Keratinocyte (primary cell): Measurements from ENCODE around the gene WDR82. TPM values are rescaled to one million over a fixed set of nuclear protein-coding genes. Genes with fewer than 3 reads are reported as not detected.

Experiments
- DNase-seq: peaks from one replicate; pipeline ENCODE4 v3.0.0-alpha.2; 2011; ENCODE audit warnings: low read depth, missing footprints, low spot score
- FAIRE-seq: peaks from 2 replicates; lab custom pipeline; 2011; peaks lifted over from hg19 to GRCh38; lab: Jason Lieb, UNC
- H2AFZ ChIP-seq: 2 replicates; pipeline ENCODE4 v1.6.0; 2012; ENCODE audit warnings: low read length, control low read depth, inconsistent platforms; ENCODE audit not compliant: control insufficient read depth
- H3K27ac ChIP-seq: 2 replicates; pipeline ENCODE4 v1.5.1; 2011; ENCODE audit warnings: low read length; ENCODE audit not compliant: control insufficient read depth, insufficient read depth
- H3K27me3 ChIP-seq: 3 replicates; pipeline ENCODE4 v1.6.0; 2011; ENCODE audit warnings: low read length; ENCODE audit not compliant: control insufficient read depth, insufficient read depth; ENCODE audit errors: extremely low read depth
- H3K36me3 ChIP-seq, 2 experiments: 2 replicates in 1 of 2; 3 replicates in 1 of 2; pipeline ENCODE4 v1.5.1; 2011; ENCODE audit warnings: low read length in 2 of 2, mild to moderate bottlenecking in 1 of 2; ENCODE audit not compliant: control insufficient read depth in 2 of 2, insufficient read depth in 2 of 2; ENCODE audit errors: extremely low read depth in 1 of 2
- H3K4me1 ChIP-seq: 3 replicates; pipeline ENCODE4 v1.5.1; 2011; ENCODE audit warnings: low read length; ENCODE audit not compliant: control insufficient read depth, insufficient read depth; ENCODE audit errors: extremely low read depth
- H3K4me2 ChIP-seq: 3 replicates; pipeline ENCODE4 v1.6.0; 2011; ENCODE audit warnings: low read depth, low read length; ENCODE audit not compliant: control insufficient read depth, insufficient read depth; ENCODE audit errors: extremely low read depth
- H3K4me3 ChIP-seq, 3 experiments: fragments of 200-600 bp in 1 of 3; sonication (generic) in 1 of 3; 2 replicates in 2 of 3; 3 replicates in 1 of 3; pipeline ENCODE4 v1.5.1; 2011 to 2016; ENCODE audit warnings: low read length in 3 of 3, mild to moderate bottlenecking in 3 of 3, control low read depth in 2 of 3, inconsistent platforms in 1 of 3, low read depth in 1 of 3, mixed read lengths in 1 of 3, mixed run types in 1 of 3, moderate library complexity in 1 of 3; ENCODE audit not compliant: control insufficient read depth in 2 of 3, insufficient read depth in 2 of 3; ENCODE audit errors: extremely low read depth in 1 of 3
- H3K79me2 ChIP-seq: 2 replicates; pipeline ENCODE4 v1.6.0; 2012; ENCODE audit warnings: low read length; ENCODE audit not compliant: control insufficient read depth, insufficient read depth
- H3K9ac ChIP-seq: 3 replicates; pipeline ENCODE4 v1.6.0; 2011; ENCODE audit warnings: low read length; ENCODE audit not compliant: control insufficient read depth, insufficient read depth; ENCODE audit errors: extremely low read depth
- H3K9me1 ChIP-seq: 3 replicates; pipeline ENCODE4 v1.6.0; 2011; ENCODE audit warnings: low read length; ENCODE audit not compliant: control insufficient read depth, insufficient read depth; ENCODE audit errors: extremely low read depth
- H3K9me3 ChIP-seq: 2 replicates; pipeline ENCODE4 v1.5.1; 2012; ENCODE audit warnings: low read depth, low read length; ENCODE audit not compliant: control insufficient read depth
- H4K20me1 ChIP-seq: 3 replicates; pipeline ENCODE4 v1.6.0; 2011; ENCODE audit warnings: low read length; ENCODE audit not compliant: control insufficient read depth, insufficient read depth; ENCODE audit errors: extremely low read depth
- CTCF ChIP-seq, 3 experiments: IDR thresholded peaks in 1 of 3; conservative IDR thresholded peaks in 1 of 3; optimal IDR thresholded peaks in 1 of 3; 2 replicates in 2 of 3; 3 replicates in 1 of 3; pipeline versions ENCODE3 to v1.5.1; 2011; ENCODE audit warnings: low read length in 3 of 3, mild to moderate bottlenecking in 3 of 3, moderate library complexity in 2 of 3, control low read depth in 1 of 3, inconsistent platforms in 1 of 3; ENCODE audit not compliant: insufficient read depth in 2 of 3; ENCODE audit errors: extremely low read depth in 1 of 3
- EZH2 ChIP-seq: IDR thresholded peaks from one replicate; pipeline ENCODE4 v1.6.1; 2012; ENCODE audit warnings: inconsistent platforms, mild to moderate bottlenecking, low read length, moderate library complexity
- dilution Hi-C: fragments of 300-500 bp; cut with MboI; formaldehyde crosslinking; loops from one replicate; pipeline ENCODE4 v1.7.0; 2020; ENCODE audit warnings: low sequenced_read_pairs; ENCODE audit not compliant: extremely low pct_ligation_motif_present
- polyA plus RNA-seq, 5 experiments: library from polyadenylated mRNA; depleted of rRNA in 3 of 5; stranded (reverse) in 3 of 5; stranded (forward) in 1 of 5; unstranded in 1 of 5; fragments of >200 nt; gene quantifications; 1 replicate in 1 of 5; 2 replicates in 3 of 5; 3 replicates in 1 of 5; pipeline versions ENCODE4 v1.2.1 to v1.2.3, GENCODE V29; 2011 to 2012; ENCODE audit warnings: missing spikeins in 2 of 5, low read depth in 1 of 5, low replicate concordance in 1 of 5

WDR82 gene
- polyA plus RNA-seq, 1 donor (not counting 4 experiments of a cell fraction or from before 2014, with no cell fraction given): 75.1 TPM

GRCh38 chr3:52234516-52235447, 43.7 kb downstream of the WDR82 start:
- no peak for TF ChIP-seq CTCF (optimal IDR thresholded peaks at IDR 0.05 in 1 of 3, IDR thresholded peaks at IDR 0.05 in 1 of 3, conservative IDR thresholded peaks at IDR 0.05 in 1 of 3; ENCODE audit: extremely low read depth in 1 of 3, insufficient read depth in 2 of 3, low read length in 3 of 3)
- no peak for TF ChIP-seq EZH2
- H4K20me1 ChIP-seq: peaks cover 8% of the 10 kb centered on the region
- H3K36me3 ChIP-seq: peaks cover 20 to 37% of the 10 kb centered on the region in 2 experiments
- H3K4me1 ChIP-seq: peaks cover 16% of the 10 kb centered on the region
- H3K4me3 ChIP-seq: no peak overlapping the region
- H3K79me2 ChIP-seq: peaks cover 64% of the 10 kb centered on the region
- no peak overlapping the region for H3K4me2 ChIP-seq
- DNase-seq: no peak
- H3K9ac ChIP-seq: no peak overlapping the region
- no peak overlapping the region for H3K27ac ChIP-seq
- H2AFZ ChIP-seq: no peak overlapping the region
- no peaks in the 10 kb centered on the region for H3K9me3 ChIP-seq
- H3K27me3 ChIP-seq: no peaks in the 10 kb centered on the region
- H3K9me1 ChIP-seq: no peaks in the 10 kb centered on the region
- dilution Hi-C loops: no loop called here
- FAIRE-seq: no peak

DNA sequence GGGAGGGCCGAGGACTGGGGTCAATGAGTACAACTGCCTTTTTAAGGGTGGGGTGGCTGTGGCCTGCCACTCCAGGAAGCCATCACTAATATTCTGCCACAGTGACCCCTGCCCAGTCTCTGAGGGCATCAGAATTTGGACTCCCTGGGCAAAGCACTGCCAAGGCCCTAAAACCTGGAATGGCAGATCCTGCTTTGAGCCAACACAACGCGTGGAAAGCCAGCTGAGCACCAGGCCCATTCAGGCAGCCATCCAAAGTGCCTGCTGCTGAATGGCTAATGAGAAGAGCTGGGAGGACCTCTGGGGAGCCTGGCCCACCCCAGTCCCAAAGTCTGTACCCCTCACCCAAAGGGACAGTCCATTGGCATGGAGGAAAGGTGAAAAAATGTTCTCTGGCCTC, 44.5 kb downstream of the WDR82 start:
- Histone ChIP-seq H3K27ac (no peak overlapping the region), H4K20me1 (peaks cover 8% of the 10 kb centered on the region), H3K4me1 (peaks cover 15% of the 10 kb centered on the region), H3K9ac (no peak overlapping the region), H3K27me3 (no peaks in the 10 kb centered on the region), H3K9me1 (no peaks in the 10 kb centered on the region), H3K36me3 (peaks cover 29 to 40% of the 10 kb centered on the region in 2 experiments), H3K9me3 (no peaks in the 10 kb centered on the region), H3K4me3 (no peak overlapping the region), H3K79me2 (peaks cover 58% of the 10 kb centered on the region), H2AFZ (no peak overlapping the region), H3K4me2 (no peak overlapping the region)
- no peak for TF ChIP-seq EZH2
- TF ChIP-seq CTCF (optimal IDR thresholded peaks at IDR 0.05 in 1 of 3, IDR thresholded peaks at IDR 0.05 in 1 of 3, conservative IDR thresholded peaks at IDR 0.05 in 1 of 3; ENCODE audit: extremely low read depth in 1 of 3, insufficient read depth in 2 of 3, low read length in 3 of 3): no peak
- dilution Hi-C loops: no loop called here
- DNase-seq (no peak), FAIRE-seq (no peak)
